C4-2B (cell line): Measurements from ENCODE around the gene CEACAM18.

Experiments used
- ZFX ChIP-seq: fragments of 450-650 bp; IDR thresholded peaks from 2 replicates; pipeline ENCODE4 v1.6.1; 2017
- TF ChIP-seq, protein P1 (sequence below): fragments of 450-650 bp; conservative IDR thresholded peaks from 2 replicates; pipeline ENCODE4 v1.5.1; 2017; ENCODE audit warnings: mild to moderate bottlenecking

DNA sequence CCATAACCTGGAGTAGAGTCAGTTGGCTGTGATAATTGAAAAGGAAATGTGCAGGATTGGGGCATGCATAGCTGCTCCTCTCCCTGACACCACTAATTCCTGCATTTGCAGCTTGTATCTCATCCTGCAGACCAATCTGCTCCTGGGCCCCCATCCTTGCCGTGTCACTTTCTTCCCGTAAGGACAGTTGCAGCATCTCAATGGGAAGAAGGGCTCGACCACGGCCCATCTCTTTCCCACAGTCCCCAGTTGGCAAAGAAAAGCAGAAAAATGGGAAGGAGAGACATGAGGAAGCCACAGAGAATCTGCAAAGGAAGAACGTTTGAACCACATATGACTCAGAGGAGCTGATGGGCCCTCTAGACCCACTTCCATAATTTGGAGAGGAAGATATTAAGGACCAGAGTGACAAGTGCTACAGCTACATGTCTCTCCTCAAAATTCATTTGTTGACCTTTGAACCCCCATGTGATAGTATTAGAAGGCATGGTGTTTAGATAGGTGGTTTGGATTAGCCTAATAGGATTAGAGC lies 25.0 kb downstream of the CEACAM18 start:
- TF ChIP-seq, protein P1, sequence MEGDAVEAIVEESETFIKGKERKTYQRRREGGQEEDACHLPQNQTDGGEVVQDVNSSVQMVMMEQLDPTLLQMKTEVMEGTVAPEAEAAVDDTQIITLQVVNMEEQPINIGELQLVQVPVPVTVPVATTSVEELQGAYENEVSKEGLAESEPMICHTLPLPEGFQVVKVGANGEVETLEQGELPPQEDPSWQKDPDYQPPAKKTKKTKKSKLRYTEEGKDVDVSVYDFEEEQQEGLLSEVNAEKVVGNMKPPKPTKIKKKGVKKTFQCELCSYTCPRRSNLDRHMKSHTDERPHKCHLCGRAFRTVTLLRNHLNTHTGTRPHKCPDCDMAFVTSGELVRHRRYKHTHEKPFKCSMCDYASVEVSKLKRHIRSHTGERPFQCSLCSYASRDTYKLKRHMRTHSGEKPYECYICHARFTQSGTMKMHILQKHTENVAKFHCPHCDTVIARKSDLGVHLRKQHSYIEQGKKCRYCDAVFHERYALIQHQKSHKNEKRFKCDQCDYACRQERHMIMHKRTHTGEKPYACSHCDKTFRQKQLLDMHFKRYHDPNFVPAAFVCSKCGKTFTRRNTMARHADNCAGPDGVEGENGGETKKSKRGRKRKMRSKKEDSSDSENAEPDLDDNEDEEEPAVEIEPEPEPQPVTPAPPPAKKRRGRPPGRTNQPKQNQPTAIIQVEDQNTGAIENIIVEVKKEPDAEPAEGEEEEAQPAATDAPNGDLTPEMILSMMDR: no peak
- no peak for TF ChIP-seq ZFX
